HG03575 (cell line): ENCODE data around the gene PCDHGB1.
"Not testable (repeated sequence)": the region's sequence is repeated elsewhere in the genome, so short reads cannot be mapped to it uniquely, and the experiment has no call there.

ENCODE experiments used
- ATAC-seq: cut with Tn5 transposase; IDR thresholded peaks from one replicate; pipeline ENCODE4 v1.9.1; 2021; ENCODE audit not compliant: unreplicated experiment, insufficient number of reproducible peaks, low FRiP score; ENCODE audit errors: extremely low read depth

Gene PCDHGB1

DNA sequence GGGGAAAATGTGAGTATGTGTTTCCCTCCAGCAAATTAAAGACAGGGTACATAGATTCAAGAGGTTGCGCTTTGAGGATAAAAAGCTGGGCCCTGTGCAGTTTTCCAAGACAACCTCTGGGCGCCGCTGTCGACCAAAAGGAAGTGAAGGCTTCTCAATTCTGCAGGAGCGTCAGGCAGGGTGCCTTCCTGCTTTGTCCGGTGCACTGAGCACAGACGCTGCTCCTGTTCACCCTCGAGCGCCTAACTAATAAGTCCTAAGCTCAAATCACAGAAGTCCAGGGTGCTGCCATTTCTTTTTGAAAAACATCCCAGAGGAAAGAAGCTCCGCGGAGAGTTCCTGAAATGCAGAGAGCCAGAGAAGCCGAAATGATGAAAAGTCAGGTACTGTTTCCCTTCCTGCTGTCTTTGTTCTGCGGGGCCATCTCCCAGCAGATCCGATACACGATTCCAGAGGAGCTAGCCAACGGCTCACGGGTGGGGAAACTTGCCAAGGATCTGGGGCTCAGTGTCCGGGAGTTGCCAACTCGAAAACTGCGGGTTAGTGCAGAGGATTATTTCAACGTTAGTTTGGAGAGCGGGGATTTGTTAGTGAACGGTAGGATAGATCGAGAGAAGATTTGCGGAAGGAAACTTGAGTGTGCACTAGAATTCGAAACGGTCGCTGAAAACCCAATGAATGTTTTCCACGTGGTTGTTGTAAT, at the start of gene PCDHGB1:
Gene PCDHGB1, plus strand, starts transcription at position 183 of the 703 bp plus-strand sequence. Its CDS starts 162 bp downstream, at position 345.
- ATAC-seq = no peak

- ATAC-seq = no peak
These were observed 46.1 kb upstream of the PCDHGB1 start, which contains the start of gene SLC25A2 for GRCh38 chr5:141303756-141304155. Gene SLC25A2, minus strand, starts transcription at chr5:141304049. Its CDS starts 184 bp downstream, at chr5:141303865.

DNA sequence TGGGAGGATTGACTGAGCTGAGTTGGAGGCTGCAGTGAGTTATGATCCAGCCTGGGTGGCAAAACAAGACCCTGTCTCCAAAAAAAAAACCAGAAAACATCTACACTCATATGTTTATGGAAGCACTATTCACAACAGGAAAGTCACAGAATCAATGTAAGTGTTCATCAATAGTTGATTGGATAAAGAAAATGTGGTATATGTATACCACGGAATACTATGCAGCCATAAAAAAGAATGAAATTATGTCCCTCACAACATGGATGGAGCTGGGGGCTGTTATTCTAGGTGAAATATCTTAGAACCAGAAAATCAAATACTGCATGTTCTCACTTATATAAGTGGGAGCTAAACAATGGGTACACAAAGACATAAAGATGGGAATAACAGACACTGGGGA, 43.3 kb upstream of the PCDHGB1 start:
- no peak for ATAC-seq

DNA sequence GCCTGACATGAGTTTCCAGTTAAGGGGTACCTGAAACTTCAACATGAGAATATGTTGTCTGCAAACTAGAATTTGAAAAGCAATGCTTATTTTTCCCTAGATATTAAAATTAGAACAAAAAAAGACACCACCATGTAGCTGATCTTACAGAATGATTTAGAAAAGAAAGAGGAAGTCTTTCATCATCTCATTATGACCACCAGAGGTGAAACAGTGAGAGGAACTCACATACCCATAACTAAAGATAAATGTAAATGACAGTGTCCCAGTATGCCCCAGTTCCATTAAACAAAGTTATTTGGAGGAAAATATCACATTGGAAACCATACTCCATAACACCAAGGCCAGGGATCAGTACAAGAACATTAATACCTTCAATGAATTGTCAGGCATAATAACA, 36.2 kb upstream of the PCDHGB1 start:
- no peak for ATAC-seq

- ATAC-seq = not testable (repeated sequence)
These were observed 32.9 kb upstream of the PCDHGB1 start for GRCh38 chr5:141316963-141317362.

DNA sequence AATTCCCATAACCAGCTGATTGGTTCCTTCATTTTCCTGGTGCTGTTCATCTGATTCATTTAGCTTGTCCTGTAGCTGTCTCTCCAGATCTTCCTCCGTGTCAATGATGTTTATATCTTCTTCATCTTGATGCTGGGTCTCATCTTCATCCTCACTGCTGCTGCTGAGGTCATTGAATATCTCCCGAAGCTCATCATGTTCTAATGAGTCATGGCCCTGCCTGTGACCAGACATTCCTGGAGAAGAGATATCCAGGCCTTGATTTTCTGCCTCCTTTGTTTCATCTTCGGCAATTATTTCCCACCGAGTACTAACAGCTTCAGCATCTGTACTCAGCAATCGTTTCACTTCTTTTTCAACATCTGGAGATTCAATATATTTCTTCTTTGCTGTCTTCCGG, 30.7 kb upstream of the PCDHGB1 start:
- ATAC-seq = no peak

DNA sequence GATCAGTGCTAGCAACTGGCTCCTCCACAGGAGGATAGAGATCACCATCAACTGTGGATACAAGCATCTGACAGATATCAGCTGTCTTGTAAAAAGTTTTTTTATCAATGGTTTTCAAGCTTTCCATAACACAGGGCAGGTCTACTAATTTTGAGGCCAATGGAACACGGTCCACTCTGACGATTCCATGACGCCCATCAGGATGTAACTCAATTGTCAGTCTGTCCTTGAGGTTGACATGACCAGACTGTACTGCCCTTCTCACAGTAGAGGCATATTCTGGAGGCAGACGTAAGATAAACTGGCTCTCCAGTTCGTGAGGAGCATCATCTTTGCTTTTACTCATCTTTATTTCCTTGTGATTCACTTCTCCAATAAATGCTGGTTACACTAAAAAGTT, 30.2 kb upstream of the PCDHGB1 start:
- no peak for ATAC-seq

- ATAC-seq = peak; percentile 87
These were observed 29.4 kb upstream of the PCDHGB1 start, which contains the start of gene TAF7 for GRCh38 chr5:141320225-141321169. Gene TAF7, minus strand, starts transcription at chr5:141320784. Its CDS starts 740 bp downstream, at chr5:141320044.

DNA sequence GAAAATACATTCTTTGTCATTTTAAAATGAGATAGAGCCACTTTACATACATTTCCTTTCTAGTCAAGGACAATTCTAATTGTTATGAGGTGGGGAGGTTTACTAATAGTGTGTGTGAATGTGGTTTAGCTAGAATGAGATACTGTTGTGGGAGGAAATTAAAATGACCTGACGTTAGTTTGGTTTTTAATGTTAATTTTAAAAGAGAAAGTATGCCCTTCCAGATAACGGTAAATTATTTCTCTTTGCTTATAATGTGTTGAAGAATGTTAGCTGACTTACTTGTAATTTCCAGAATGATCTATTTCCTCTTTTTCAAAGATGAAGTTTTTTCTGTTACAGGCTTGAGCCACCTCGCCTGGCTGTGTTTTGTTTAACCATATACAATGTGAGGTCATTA, 27.6 kb upstream of the PCDHGB1 start:
- ATAC-seq = no peak

- peak; percentile 66 for ATAC-seq
These were observed 23.6 kb upstream of the PCDHGB1 start for GRCh38 chr5:141326088-141326854.

GRCh38 chr5:141328231-141328630, 21.7 kb upstream of the PCDHGB1 start:
- ATAC-seq = no peak

GRCh38 chr5:141330299-141331080, 19.4 kb upstream of the PCDHGB1 start, which contains the start of gene PCDHGA1:
Gene PCDHGA1, plus strand, starts transcription at chr5:141330514.
- ATAC-seq = no peak

GRCh38 chr5:141332571-141332970, 17.3 kb upstream of the PCDHGB1 start:
- ATAC-seq = not testable (repeated sequence)

DNA sequence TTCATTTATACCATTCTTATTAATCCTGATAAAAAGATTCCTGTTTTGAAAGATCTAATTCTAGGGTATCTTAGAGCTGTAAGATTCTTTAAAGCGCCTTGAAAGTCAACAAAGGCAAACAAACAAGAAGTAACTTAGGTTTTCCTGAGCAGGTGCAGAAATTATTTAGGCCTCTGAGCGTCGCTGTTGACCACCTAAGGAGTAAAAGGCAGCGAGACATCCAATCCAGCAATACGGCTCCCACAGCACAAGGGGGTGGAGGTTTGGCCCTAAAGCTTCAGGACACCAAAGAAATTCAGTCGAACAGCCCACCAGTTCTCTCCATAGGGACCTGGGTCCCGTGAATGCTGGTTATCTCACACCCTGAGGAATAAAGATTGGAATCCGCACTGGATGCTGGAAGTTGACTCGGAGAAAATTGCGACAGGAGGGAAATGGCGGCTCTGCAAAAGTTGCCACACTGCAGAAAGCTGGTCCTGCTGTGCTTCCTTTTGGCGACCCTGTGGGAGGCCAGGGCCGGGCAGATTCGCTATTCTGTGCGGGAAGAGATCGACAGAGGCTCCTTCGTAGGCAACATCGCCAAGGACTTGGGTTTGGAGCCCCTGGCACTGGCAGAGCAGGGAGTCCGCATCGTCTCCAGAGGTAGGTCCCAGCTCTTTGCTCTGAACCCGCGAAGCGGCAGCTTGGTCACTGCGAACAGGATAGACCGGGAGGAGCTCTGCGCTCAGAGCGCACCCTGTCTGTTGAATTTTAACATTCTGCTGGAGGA, 11.2 kb upstream of the PCDHGB1 start, which contains the start of gene PCDHGA2:
Gene PCDHGA2, plus strand, starts transcription at position 223 of the 769 bp plus-strand sequence.
- no peak for ATAC-seq

- not testable (repeated sequence) for ATAC-seq
These were observed 9.0 kb upstream of the PCDHGB1 start for GRCh38 chr5:141340781-141341354.

GRCh38 chr5:141342773-141343172, 7.1 kb upstream of the PCDHGB1 start:
- ATAC-seq = no peak

DNA sequence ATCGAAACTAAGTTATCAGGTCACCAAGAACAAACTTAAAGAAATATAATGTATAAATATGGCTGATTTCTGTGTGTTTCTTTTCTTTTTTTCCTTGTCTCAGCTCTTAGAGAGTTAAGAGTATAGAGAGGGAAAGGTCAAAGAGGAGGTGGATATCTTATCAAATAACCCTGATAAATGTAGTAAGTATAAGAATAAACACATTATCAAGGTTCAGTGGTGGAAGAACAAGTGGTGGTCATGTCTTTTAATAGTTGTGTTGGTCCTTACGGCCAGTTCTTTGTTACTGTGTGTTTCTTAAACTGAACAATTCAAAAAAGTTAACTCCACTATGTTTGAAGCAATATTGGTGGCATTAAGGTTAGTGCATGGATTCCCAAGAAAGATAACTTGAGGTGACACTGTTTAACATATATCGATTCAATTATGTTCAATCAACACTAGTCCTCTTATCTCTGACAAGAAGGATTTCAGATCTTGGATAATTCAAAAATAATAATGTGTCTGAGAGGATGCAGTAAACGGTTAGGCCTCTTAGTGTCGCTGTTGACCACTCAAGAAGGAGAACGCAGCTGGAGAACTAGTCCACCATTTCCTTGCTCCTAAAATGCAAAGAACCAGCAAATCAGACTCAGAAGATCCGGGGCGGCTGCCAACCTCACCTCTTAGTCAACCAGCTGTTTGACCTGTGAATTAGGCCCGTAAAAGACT, 6.5 kb upstream of the PCDHGB1 start, which contains the start of gene PCDHGA3:
Gene PCDHGA3, plus strand, starts transcription at position 588 of the 711 bp plus-strand sequence. CDS start 205 bp downstream, outside the sequence.
- ATAC-seq = no peak
